Mesenchymal stem cell (in vitro differentiated cells and primary cell): ENCODE data around the gene MATN1.
A peak's percentile ranks its signal among the peaks of the same experiment; 100 is the strongest.

Experiments
- DNase-seq: peaks from one replicate; pipeline ENCODE4 v3.0.0-alpha.2; 2013
- H2AFZ ChIP-seq: one replicate; pipeline ENCODE4 v1.6.1; 2013; ENCODE audit warnings: low read depth, mild to moderate bottlenecking, control low read depth, inconsistent platforms, low read length, moderate library complexity
- H2AK5ac ChIP-seq: 2 replicates; pipeline ENCODE4 v1.6.1; 2013; ENCODE audit warnings: low read length, moderate library complexity, mild to moderate bottlenecking, inconsistent platforms; ENCODE audit not compliant: severe bottlenecking
- H2BK120ac ChIP-seq: one replicate; pipeline ENCODE4 v1.6.1; 2013; ENCODE audit warnings: low read depth, mild to moderate bottlenecking, inconsistent platforms, low read length, moderate library complexity
- H2BK12ac ChIP-seq, 2 experiments: one replicate each; pipeline ENCODE4 v1.6.1; 2013; ENCODE audit warnings: inconsistent platforms in 2 of 2, low read length in 2 of 2, mild to moderate bottlenecking in 2 of 2, moderate library complexity in 2 of 2, control low read depth in 1 of 2
- H2BK15ac ChIP-seq: one replicate; pipeline ENCODE4 v1.6.1; 2013; ENCODE audit warnings: mild to moderate bottlenecking, low read depth, inconsistent platforms; ENCODE audit not compliant: poor library complexity, severe bottlenecking
- H2BK5ac ChIP-seq: 2 replicates; pipeline ENCODE4 v1.6.1; 2013; ENCODE audit warnings: low read depth, mild to moderate bottlenecking, low read length, control low read depth, inconsistent platforms; ENCODE audit not compliant: poor library complexity, severe bottlenecking
- H3K14ac ChIP-seq, 2 experiments: one replicate each; pipeline ENCODE4 v1.6.1; 2013; ENCODE audit warnings: inconsistent platforms in 2 of 2, low read length in 2 of 2, control low read depth in 1 of 2, mild to moderate bottlenecking in 1 of 2, moderate library complexity in 1 of 2
- H3K18ac ChIP-seq, 2 experiments: one replicate each; pipeline ENCODE4 v1.6.1; 2013; ENCODE audit warnings: inconsistent platforms in 2 of 2, low read length in 2 of 2, control low read depth in 1 of 2, low read depth in 1 of 2, mild to moderate bottlenecking in 1 of 2
- H3K23ac ChIP-seq, 2 experiments: one replicate each; pipeline ENCODE4 v1.6.1; 2013; ENCODE audit warnings: inconsistent platforms in 2 of 2, low read length in 2 of 2, mild to moderate bottlenecking in 2 of 2, moderate library complexity in 2 of 2, control low read depth in 1 of 2
- H3K27ac ChIP-seq: 2 replicates; pipeline ENCODE4 v1.5.1; 2013; ENCODE audit warnings: mild to moderate bottlenecking, moderate library complexity, low read length, control low read depth, inconsistent platforms; ENCODE audit not compliant: poor library complexity, severe bottlenecking
- H3K27me3 ChIP-seq, 2 experiments: 2 replicates each; pipeline versions ENCODE4 v1.6.1 to v1.7.0; 2013; ENCODE audit warnings: low read length in 2 of 2, mild to moderate bottlenecking in 2 of 2, moderate library complexity in 2 of 2, control low read depth in 1 of 2, inconsistent platforms in 1 of 2; ENCODE audit not compliant: control insufficient read depth in 1 of 2, insufficient read depth in 1 of 2
- H3K36me3 ChIP-seq, 2 experiments: 2 replicates each; pipeline versions ENCODE4 v1.6.1 to v1.7.0; 2013; ENCODE audit warnings: low read length in 2 of 2, control low read depth in 1 of 2, inconsistent platforms in 1 of 2, low read depth in 1 of 2, mild to moderate bottlenecking in 1 of 2; ENCODE audit not compliant: insufficient read depth in 2 of 2, control insufficient read depth in 1 of 2
- H3K4ac ChIP-seq, 2 experiments: one replicate each; pipeline ENCODE4 v1.6.1; 2013; ENCODE audit warnings: inconsistent platforms in 2 of 2, low read length in 2 of 2, mild to moderate bottlenecking in 2 of 2, moderate library complexity in 2 of 2, control low read depth in 1 of 2, low read depth in 1 of 2
- H3K4me1 ChIP-seq: 2 replicates; pipeline ENCODE4 v1.6.1; 2013; ENCODE audit warnings: low read depth, low read length, control low read depth; ENCODE audit not compliant: control insufficient read depth, insufficient read depth
- H3K4me2 ChIP-seq: 2 replicates; pipeline ENCODE4 v1.6.1; 2013; ENCODE audit warnings: low read length, mild to moderate bottlenecking, inconsistent platforms; ENCODE audit not compliant: poor library complexity, severe bottlenecking
- H3K4me3 ChIP-seq, 2 experiments: 2 replicates each; pipeline versions ENCODE4 v1.5.1 to v1.7.0; 2013; ENCODE audit warnings: low read length in 2 of 2, mild to moderate bottlenecking in 2 of 2, control low read depth in 1 of 2, low read depth in 1 of 2; ENCODE audit not compliant: insufficient read depth in 1 of 2
- H3K79me1 ChIP-seq: replicated peaks from 2 replicates; pipeline ENCODE4 v1.6.1; 2013; ENCODE audit warnings: mild to moderate bottlenecking, control low read depth, low read length, inconsistent platforms; ENCODE audit not compliant: poor library complexity, severe bottlenecking
- H3K9ac ChIP-seq: 2 replicates; pipeline ENCODE4 v1.7.0; 2013; ENCODE audit warnings: mild to moderate bottlenecking, low read length, moderate library complexity
- H3K9me3 ChIP-seq: 2 replicates; pipeline ENCODE4 v1.7.0; 2013; ENCODE audit warnings: mild to moderate bottlenecking, low read length; ENCODE audit not compliant: control insufficient read depth
- H4K8ac ChIP-seq: one replicate; pipeline ENCODE4 v1.6.1; 2013; ENCODE audit warnings: inconsistent platforms, mild to moderate bottlenecking, low read length, moderate library complexity
- H4K91ac ChIP-seq: one replicate; pipeline ENCODE4 v1.6.1; 2013; ENCODE audit warnings: mild to moderate bottlenecking, low read length, inconsistent platforms
- whole genome bisulfite sequencing: methylation state at CpG from one replicate; pipeline ENCODE4 v1.1.7; 2013; ENCODE audit warnings: mixed read lengths; 5-methylcytosine and 5-hydroxymethylcytosine counted together

Gene MATN1

DNA sequence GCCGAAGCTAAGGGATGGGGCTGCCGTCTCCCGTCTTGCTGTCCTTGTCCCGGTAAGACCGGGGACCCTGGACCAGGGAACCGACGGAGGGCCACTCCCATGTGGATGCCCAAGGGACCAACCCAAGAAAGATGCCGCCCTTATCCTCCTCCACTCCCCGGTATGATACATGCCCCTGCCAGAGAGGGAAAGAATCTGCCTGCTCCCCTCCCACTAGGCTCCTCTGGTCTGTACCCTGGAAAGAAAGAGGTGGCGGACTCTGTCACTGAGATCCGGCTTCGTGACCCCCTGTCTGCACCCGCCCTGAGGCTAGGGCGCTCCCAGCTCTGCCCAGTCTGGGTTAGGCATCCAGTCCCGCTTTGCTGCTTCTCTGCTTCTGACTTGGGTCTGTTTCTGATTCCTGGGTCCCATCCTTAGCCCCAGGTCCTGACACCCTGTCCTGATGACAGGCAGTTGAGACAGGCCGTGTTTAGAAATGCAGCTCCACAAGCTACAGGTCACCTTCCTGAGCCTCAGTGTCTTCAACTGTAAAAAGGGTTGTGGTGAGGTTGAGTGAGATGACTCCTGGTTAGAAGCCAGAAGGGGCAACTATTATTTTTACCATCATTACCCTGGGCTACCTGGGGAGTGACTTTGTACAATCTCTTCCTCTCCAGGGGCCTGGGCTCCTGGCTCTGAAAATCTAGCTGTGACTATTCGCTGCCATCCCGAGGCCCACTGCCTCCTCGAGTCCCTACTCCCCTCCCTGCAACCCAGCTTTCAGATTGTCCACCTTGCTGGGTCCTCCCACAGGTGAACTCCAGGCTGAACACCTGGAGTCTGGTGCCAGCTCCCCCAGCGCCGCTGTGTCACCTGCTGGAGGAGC is 3.7 kb downstream of the MATN1 start:
- DNase-seq: peak; percentile 74
- Histone ChIP-seq H3K4ac (no peak overlapping the region), H2BK12ac (peak overlapping the region in 1 of 2 experiments; percentile 32), H3K18ac (peak overlapping the region in 1 of 2 experiments; percentile 46), H2AK5ac (peak overlapping the region; percentile 46), H2BK15ac (peak overlapping the region; percentile 99), H2AFZ (no peak overlapping the region), H3K14ac (no peak overlapping the region), H3K4me2 (peak overlapping the region; percentile 97), H3K4me3 (peak overlapping the region in 1 of 2 experiments; percentile 78), H3K9me3 (peaks cover 6% of the 10 kb centered on the region), H4K8ac (no peak overlapping the region), H3K79me1 (peaks cover 7% of the 10 kb centered on the region), H3K27ac (no peak overlapping the region), H2BK5ac (no peak overlapping the region), H4K91ac (peak overlapping the region; percentile 55), H3K4me1 (peaks cover 24% of the 10 kb centered on the region), H3K9ac (peak overlapping the region; percentile 94), H3K27me3 (no peaks in the 10 kb centered on the region), H3K36me3 (peaks cover 8 to 16% of the 10 kb centered on the region in 2 experiments), H3K23ac (no peak overlapping the region), H2BK120ac (no peak overlapping the region)
- 42% methylated on average over 20 of the region's 21 CpGs for WGBS

DNA sequence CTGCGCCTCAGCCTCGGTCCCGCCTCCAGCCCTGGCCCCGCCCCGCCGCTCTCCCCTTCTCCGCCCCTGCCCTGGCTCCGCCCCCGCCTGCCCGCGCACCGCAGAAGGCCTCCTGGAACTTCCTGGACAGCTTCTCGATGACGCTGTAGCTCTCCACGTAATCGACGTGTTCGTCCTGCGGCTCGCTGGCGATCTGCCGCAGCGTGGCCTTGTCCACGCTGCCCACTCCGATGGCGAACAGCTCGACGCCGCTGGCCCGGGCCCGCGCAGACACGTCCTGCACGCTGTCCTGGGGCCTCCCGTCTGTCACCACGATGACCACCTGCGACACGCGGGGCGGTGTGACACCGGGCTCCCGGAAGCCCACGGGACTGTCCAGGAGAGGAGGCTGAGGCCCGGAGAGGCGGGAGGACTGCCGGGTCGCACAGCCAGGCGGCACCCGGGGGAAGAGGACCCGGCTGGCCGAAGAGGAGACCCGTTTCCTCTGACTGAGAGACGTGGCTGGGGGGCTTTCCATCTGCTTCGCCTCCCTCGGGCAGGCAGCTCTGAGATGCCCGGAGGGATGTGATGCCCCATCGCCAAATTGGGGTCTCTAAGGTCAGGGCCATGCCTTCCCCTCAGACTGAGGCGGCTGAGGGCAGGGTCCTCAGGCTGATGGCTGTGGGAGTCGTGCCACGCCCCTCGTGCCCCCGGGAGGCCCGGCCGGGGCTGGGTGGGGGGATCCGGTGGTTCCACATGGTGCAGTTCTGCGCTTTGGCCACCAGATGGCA is 4.6 kb downstream of the MATN1 start:
- Histone ChIP-seq H3K18ac (peak overlapping the region; percentile 79 to 92), H3K14ac (peak overlapping the region in 1 of 2 experiments; percentile 30), H3K79me1 (peaks cover 7% of the 10 kb centered on the region), H2BK15ac (peak overlapping the region; percentile 99), H3K23ac (no peak overlapping the region), H2BK120ac (peak overlapping the region; percentile 71), H3K4me3 (peak overlapping the region; percentile 56 to 78), H3K9ac (peak overlapping the region; percentile 94), H3K9me3 (peaks cover 6% of the 10 kb centered on the region), H2BK12ac (peak overlapping the region in 1 of 2 experiments; percentile 40), H3K36me3 (peaks cover 6 to 14% of the 10 kb centered on the region in 2 experiments), H2BK5ac (peak overlapping the region; percentile 87), H4K91ac (peak overlapping the region; percentile 95), H3K27ac (peak overlapping the region; percentile 66), H2AFZ (peak overlapping the region; percentile 65), H3K4me1 (peaks cover 24% of the 10 kb centered on the region), H2AK5ac (no peak overlapping the region), H3K4me2 (peak overlapping the region; percentile 97), H3K4ac (peak overlapping the region; percentile 84 to 85), H4K8ac (peak overlapping the region; percentile 93), H3K27me3 (no peaks in the 10 kb centered on the region)
- DNase-seq: peak; percentile 98
- 1% methylated on average over 63 of the region's 66 CpGs for WGBS

DNA sequence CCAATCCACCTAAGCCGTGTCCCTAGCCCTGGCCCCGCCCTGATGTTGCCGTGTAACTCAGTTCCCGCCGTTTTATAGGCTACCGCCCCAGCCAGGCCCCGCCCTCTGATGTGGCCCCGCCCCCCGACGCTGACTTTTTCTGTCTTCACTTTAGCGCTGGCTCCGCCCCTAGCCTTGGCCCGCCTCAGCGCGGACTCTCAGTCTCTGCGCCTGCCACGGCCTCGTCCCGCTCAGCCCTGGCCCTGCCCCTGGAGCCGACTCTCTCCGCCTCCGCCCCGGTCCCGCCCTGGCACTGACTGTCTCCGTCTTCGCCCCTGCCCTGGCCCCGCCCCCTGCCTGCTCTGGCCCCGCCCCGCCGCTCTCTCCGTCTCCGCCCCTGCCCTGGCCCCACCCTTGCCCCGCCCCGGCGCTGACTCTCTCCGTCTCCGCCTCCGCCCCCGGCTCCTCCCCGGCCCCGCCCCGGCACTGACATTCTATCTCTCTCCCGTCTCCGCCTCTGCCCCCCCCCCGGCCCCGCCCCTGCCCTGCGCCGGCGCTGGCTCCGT is 5.2 kb downstream of the MATN1 start:
- Histone ChIP-seq H2BK15ac (no peak overlapping the region), H3K9ac (no peak overlapping the region), H3K4ac (no peak overlapping the region), H3K4me3 (peak overlapping the region; percentile 26 to 51), H3K27ac (no peak overlapping the region), H3K36me3 (peaks cover 6 to 11% of the 10 kb centered on the region in 2 experiments), H3K9me3 (peaks cover 6% of the 10 kb centered on the region), H2AFZ (no peak overlapping the region), H3K4me1 (peaks cover 23% of the 10 kb centered on the region), H3K79me1 (peaks cover 7% of the 10 kb centered on the region), H4K8ac (peak overlapping the region; percentile 19), H2BK12ac (no peak overlapping the region), H3K18ac (peak overlapping the region in 1 of 2 experiments; percentile 46), H3K23ac (no peak overlapping the region), H2AK5ac (no peak overlapping the region), H2BK5ac (no peak overlapping the region), H4K91ac (no peak overlapping the region), H2BK120ac (no peak overlapping the region), H3K4me2 (no peak overlapping the region), H3K14ac (no peak overlapping the region), H3K27me3 (no peaks in the 10 kb centered on the region)
- WGBS: under 1% methylated on average over 24 of the region's 50 CpGs
- peak; percentile 97 for DNase-seq
